Thyroid gland (tissue), 4 donors: ENCODE results near the gene PTH1R. TPM values are rescaled to one million over a fixed set of nuclear protein-coding genes. Genes with fewer than 3 reads are reported as not detected.

Source experiments
- DNase-seq, 2 donors: peaks; one replicate each; pipeline ENCODE4 v3.0.0-alpha.2; 2019
- H3K27ac ChIP-seq, 3 donors: fragments of 200-600 bp; sonication (generic); 1 replicate in 2 of 3; 2 replicates in 1 of 3; pipeline ENCODE4 v1.5.1; 2016 to 2019; ENCODE audit warnings: mild to moderate bottlenecking in 1 of 3, moderate library complexity in 1 of 3
- H3K27me3 ChIP-seq: fragments of 200-600 bp; sonication (generic); one replicate; pipeline ENCODE4 v1.5.1; 2019
- H3K36me3 ChIP-seq, 2 donors: fragments of 200-600 bp; sonication (generic); one replicate each; pipeline ENCODE4 v1.5.1; 2016 to 2019
- H3K4me1 ChIP-seq, 2 donors: fragments of 200-600 bp; sonication (generic); one replicate each; pipeline ENCODE4 v1.5.1; 2017 to 2019
- H3K4me3 ChIP-seq, 3 donors: fragments of 200-600 bp; sonication (generic); replicated peaks in 1 of 3; 1 replicate in 2 of 3; 2 replicates in 1 of 3; pipeline ENCODE4 v1.5.1; 2016; ENCODE audit warnings: mild to moderate bottlenecking in 1 of 3
- H3K9me3 ChIP-seq: fragments of 200-600 bp; sonication (generic); one replicate; pipeline ENCODE4 v1.5.1; 2017
- POLR2A ChIP-seq, 2 donors: fragments of 450-650 bp; IDR thresholded peaks; one replicate each; pipeline ENCODE4 v1.6.1; 2017; ENCODE audit warnings: antibody characterized with exemption in 2 of 2, mild to moderate bottlenecking in 2 of 2, moderate library complexity in 1 of 2
- WGBS, 2 donors: methylation state at CpG; one replicate each; pipeline ENCODE4 v1.1.5; 2017; 5-methylcytosine and 5-hydroxymethylcytosine counted together
- intact Hi-C: fragments of 100-400 bp; cut with DNase I; formaldehyde crosslinking; loops from one replicate; pipeline ENCODE4 v1.15.1; 2023
- total RNA-seq, 4 donors: library from RNA; depleted of rRNA; stranded (reverse); fragments of >200 nt; gene quantifications; one replicate each; pipeline ENCODE4 v1.2.3, GENCODE V29; 2016
- TF ChIP-seq, protein P1 (sequence below), 6 experiments: fragments of 200-600 bp in 3 of 6; fragments of 450-650 bp in 3 of 6; sonication (generic) in 3 of 6; IDR thresholded peaks; one replicate each; pipeline ENCODE4 v1.5.1; 2016 to 2019; ENCODE audit warnings: antibody characterized with exemption in 6 of 6, mild to moderate bottlenecking in 2 of 6, inconsistent platforms in 1 of 6, moderate library complexity in 1 of 6

Gene PTH1R
- total RNA-seq, 4 donors from 2014 or later: 1.2 to 10.6 (median 4.4) TPM

DNA sequence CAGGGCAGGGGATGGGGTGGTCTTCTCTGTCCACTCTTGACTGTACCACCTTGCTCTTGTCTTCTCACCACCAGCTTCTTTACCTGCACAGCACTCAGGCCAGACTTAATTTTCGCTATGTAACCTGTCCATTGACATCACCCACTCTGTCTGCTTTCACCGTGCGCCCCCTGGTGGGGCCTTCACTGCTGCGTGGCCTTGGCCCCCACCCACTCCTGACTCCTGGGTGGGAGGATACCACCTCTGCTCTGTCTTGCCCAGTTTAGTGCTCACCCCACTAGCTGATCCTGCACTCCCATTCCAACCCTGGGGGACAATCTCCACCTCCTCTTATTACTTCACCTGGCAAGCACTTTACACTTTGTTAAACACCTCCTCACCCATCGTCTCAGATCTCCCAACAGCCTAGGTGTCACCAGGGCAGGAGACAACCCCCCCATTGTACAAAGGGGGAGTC lies 17.7 kb downstream of the PTH1R start:
- no peaks in the 10 kb centered on the region for H3K27me3 ChIP-seq
- WGBS, 2 donors: 26 to 29% methylated on average over 5 of the region's 5 CpGs
- no peak overlapping the region for H3K27ac ChIP-seq
- no peak for TF ChIP-seq POLR2A (IDR thresholded peaks at IDR 0.05)
- TF ChIP-seq, protein P1, sequence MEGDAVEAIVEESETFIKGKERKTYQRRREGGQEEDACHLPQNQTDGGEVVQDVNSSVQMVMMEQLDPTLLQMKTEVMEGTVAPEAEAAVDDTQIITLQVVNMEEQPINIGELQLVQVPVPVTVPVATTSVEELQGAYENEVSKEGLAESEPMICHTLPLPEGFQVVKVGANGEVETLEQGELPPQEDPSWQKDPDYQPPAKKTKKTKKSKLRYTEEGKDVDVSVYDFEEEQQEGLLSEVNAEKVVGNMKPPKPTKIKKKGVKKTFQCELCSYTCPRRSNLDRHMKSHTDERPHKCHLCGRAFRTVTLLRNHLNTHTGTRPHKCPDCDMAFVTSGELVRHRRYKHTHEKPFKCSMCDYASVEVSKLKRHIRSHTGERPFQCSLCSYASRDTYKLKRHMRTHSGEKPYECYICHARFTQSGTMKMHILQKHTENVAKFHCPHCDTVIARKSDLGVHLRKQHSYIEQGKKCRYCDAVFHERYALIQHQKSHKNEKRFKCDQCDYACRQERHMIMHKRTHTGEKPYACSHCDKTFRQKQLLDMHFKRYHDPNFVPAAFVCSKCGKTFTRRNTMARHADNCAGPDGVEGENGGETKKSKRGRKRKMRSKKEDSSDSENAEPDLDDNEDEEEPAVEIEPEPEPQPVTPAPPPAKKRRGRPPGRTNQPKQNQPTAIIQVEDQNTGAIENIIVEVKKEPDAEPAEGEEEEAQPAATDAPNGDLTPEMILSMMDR (IDR thresholded peaks at IDR 0.05): peak; percentile 66 to 85 (median 78)
- peak; percentile 75 to 77 for DNase-seq
- intact Hi-C loops: loop anchor here (2.0 kb wide), 1 partner anchor 28 kb away; no protein-coding TSS in a partner anchor
- no peak overlapping the region for H3K4me3 ChIP-seq
- no peaks in the 10 kb centered on the region for H3K36me3 ChIP-seq
- no peaks in the 10 kb centered on the region for H3K9me3 ChIP-seq
- H3K4me1 ChIP-seq: peaks cover 8 to 38% of the 10 kb centered on the region in 2 donors

DNA sequence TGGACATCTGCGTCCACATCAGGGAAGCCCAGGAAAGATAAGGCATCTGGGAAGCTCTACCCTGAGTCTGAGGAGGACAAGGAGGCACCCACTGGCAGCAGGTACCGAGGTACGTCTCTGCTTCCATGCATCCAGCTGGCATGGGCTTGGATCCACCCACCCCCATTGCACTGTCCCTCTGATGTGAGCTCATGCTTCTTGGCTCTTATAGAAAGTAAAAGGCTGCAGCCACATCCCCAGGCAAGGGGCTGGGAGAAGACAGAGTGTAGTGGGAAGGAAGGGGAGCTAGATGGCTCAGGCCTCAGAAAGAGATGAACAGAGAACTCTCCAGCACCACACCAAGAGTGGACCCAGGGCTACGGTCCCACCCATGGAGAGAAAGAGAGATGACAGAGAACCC lies 18.2 kb downstream of the PTH1R start:
- DNase-seq: no peak
- Histone ChIP-seq H3K4me3 (no peak overlapping the region), H3K9me3 (no peaks in the 10 kb centered on the region), H3K27me3 (no peaks in the 10 kb centered on the region), H3K4me1 (peaks cover 8 to 38% of the 10 kb centered on the region in 2 donors), H3K27ac (no peak overlapping the region), H3K36me3 (no peaks in the 10 kb centered on the region)
- 65 to 82% methylated on average over 4 of the region's 4 CpGs for WGBS, 2 donors
- no peak for TF ChIP-seq POLR2A (IDR thresholded peaks at IDR 0.05)
- TF ChIP-seq, protein P1 (IDR thresholded peaks at IDR 0.05): no peak
- intact Hi-C loops: loop anchor here (2.0 kb wide), 1 partner anchor 29 kb away; no protein-coding TSS in a partner anchor

DNA sequence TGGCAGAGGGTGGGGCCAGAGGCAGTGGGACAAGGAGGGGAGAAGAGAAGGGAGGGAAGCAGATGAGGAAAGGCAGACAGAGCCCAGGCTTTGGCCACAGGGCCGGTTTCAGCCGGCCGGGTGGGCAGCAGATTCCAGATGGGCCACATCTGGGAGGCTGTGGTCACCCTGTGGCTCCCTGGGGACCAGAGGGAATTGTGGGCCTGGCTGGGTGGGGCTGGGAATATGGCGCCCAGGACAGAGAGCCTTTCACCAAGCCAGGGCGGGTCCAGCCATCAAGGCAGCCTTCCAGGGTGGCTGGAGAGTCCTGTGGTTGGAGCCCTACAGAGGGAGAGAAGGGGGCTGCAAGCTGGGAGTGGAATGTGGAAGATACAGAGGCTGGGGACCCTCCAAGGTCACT lies 18.9 kb downstream of the PTH1R start:
- H3K4me1 ChIP-seq: peaks cover 8 to 36% of the 10 kb centered on the region in 2 donors
- intact Hi-C loops: no loop called here
- H3K9me3 ChIP-seq: no peaks in the 10 kb centered on the region
- H3K4me3 ChIP-seq: no peak overlapping the region
- no peak for DNase-seq
- TF ChIP-seq, protein P1 (IDR thresholded peaks at IDR 0.05): no peak
- no peak for TF ChIP-seq POLR2A (IDR thresholded peaks at IDR 0.05)
- no peak overlapping the region for H3K27ac ChIP-seq
- no peaks in the 10 kb centered on the region for H3K27me3 ChIP-seq
- 72 to 79% methylated on average over 4 to 5 of the region's 5 CpGs for whole genome bisulfite sequencing, 2 donors
- H3K36me3 ChIP-seq: no peaks in the 10 kb centered on the region

DNA sequence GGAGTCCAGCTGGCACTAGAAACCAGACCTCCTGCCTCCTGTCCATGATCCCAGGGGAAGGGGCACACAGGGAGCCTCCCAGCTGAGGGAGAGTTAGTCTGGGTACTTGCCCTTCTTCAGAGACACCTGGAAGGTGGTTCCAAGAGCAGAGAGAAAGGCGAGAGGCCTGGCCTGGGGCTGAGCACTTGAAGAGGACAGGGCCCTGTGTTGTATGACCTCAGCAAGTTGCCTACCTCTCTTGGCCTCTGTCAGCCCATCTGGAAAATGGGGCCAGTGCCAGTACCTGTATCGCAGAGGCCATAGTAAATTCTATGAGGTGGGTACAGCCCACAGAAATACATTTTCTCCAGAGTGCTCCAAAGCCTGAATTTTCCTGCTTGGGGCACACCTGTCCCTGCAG lies 19.5 kb downstream of the PTH1R start:
- no peaks in the 10 kb centered on the region for H3K9me3 ChIP-seq
- no peaks in the 10 kb centered on the region for H3K36me3 ChIP-seq
- intact Hi-C loops: no loop called here
- no peak overlapping the region for H3K4me3 ChIP-seq
- DNase-seq: no peak
- no peaks in the 10 kb centered on the region for H3K27me3 ChIP-seq
- WGBS, 2 donors: 100% methylated on average over 2 of the region's 2 CpGs
- TF ChIP-seq, protein P1 (IDR thresholded peaks at IDR 0.05): no peak
- TF ChIP-seq POLR2A (IDR thresholded peaks at IDR 0.05): no peak
- peaks cover 5 to 30% of the 10 kb centered on the region in 2 donors for H3K4me1 ChIP-seq
- H3K27ac ChIP-seq: no peak overlapping the region

DNA sequence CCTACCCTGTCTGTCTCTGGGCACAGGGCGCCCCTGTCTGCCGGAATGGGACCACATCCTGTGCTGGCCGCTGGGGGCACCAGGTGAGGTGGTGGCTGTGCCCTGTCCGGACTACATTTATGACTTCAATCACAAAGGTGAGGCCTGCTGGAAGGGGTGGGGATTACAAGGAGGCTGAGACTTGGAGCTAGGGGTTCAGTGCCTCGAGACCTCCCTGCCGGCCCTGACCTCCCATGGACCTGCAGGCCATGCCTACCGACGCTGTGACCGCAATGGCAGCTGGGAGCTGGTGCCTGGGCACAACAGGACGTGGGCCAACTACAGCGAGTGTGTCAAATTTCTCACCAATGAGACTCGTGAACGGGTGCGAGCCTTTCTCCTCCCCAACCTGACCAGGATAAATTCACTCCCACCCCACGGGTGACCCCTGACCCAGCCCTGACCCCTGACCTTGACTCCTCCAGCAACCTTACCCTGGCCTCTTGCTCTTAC lies 20.4 kb downstream of the PTH1R start:
- H3K27ac ChIP-seq: no peak overlapping the region
- H3K4me1 ChIP-seq: peaks cover under 1 to 23% of the 10 kb centered on the region in 2 donors
- WGBS, 2 donors: 76 to 78% methylated on average over 14 to 15 of the region's 15 CpGs
- no peaks in the 10 kb centered on the region for H3K27me3 ChIP-seq
- intact Hi-C loops: no loop called here
- H3K36me3 ChIP-seq: no peaks in the 10 kb centered on the region
- no peak for DNase-seq
- no peak overlapping the region for H3K4me3 ChIP-seq
- TF ChIP-seq POLR2A (IDR thresholded peaks at IDR 0.05): no peak
- no peaks in the 10 kb centered on the region for H3K9me3 ChIP-seq
